HG02870 (cell line): ENCODE data around the gene ZBTB34.

Source experiments
- ATAC-seq: cut with Tn5 transposase; IDR thresholded peaks from one replicate; pipeline ENCODE4 v1.9.1; 2021; ENCODE audit warnings: mild to moderate bottlenecking, moderate library complexity; ENCODE audit not compliant: unreplicated experiment

ZBTB34 gene

GRCh38 chr9:126842977-126843799 is 17.3 kb upstream of the ZBTB34 start:
- no peak for ATAC-seq

- ATAC-seq: no peak
Measured at GRCh38 chr9:126844085-126844484, 16.4 kb upstream of the ZBTB34 start.

GRCh38 chr9:126847051-126847450 is 13.4 kb upstream of the ZBTB34 start:
- ATAC-seq: no peak

- ATAC-seq: no peak
Measured at GRCh38 chr9:126849591-126850225, 10.7 kb upstream of the ZBTB34 start.

GRCh38 chr9:126851286-126851880 is 9.1 kb upstream of the ZBTB34 start:
- no peak for ATAC-seq

GRCh38 chr9:126852086-126852688 is 8.3 kb upstream of the ZBTB34 start:
- ATAC-seq: no peak

GRCh38 chr9:126853667-126854066 is 6.8 kb upstream of the ZBTB34 start:
- ATAC-seq: no peak

GRCh38 chr9:126854734-126855133 is 5.7 kb upstream of the ZBTB34 start:
- no peak for ATAC-seq

- ATAC-seq: no peak
Measured at GRCh38 chr9:126856326-126856877, 4.0 kb upstream of the ZBTB34 start.

GRCh38 chr9:126857261-126857960 is 3.0 kb upstream of the ZBTB34 start:
- no peak for ATAC-seq

- no peak for ATAC-seq
Measured at GRCh38 chr9:126859111-126859510, 1.3 kb upstream of the ZBTB34 start.

GRCh38 chr9:126860757-126861466 is 473 bp downstream of the ZBTB34 start:
- ATAC-seq: peak; percentile 30

GRCh38 chr9:126861707-126862103 is 1.3 kb downstream of the ZBTB34 start:
- ATAC-seq: no peak

GRCh38 chr9:126862104-126862761 is 1.8 kb downstream of the ZBTB34 start:
- no peak for ATAC-seq

- ATAC-seq: no peak
Measured at GRCh38 chr9:126864771-126865170, 4.3 kb downstream of the ZBTB34 start.

GRCh38 chr9:126869368-126869767 is 8.9 kb downstream of the ZBTB34 start:
- no peak for ATAC-seq

- no peak for ATAC-seq
Measured at GRCh38 chr9:126872516-126872915, 12.1 kb downstream of the ZBTB34 start.

GRCh38 chr9:126874546-126875314 is 14.3 kb downstream of the ZBTB34 start:
- ATAC-seq: no peak
